ENCODE results near the gene UBE2QL1. TPM values are rescaled to one million over a fixed set of nuclear protein-coding genes. Genes with fewer than 3 reads are reported as not detected.

The UBE2QL1 gene
- total RNA-seq, 1 experiment from 2014 or later: 0.11 TPM

GRCh38 chr5:6430418-6431028 lies 18.1 kb upstream of the UBE2QL1 start:
- Mint-ChIP-seq H3K27ac (no peak overlapping the region), H3K4me1 (peaks cover 0 to 2% of the 10 kb centered on the region in 2 experiments; a peak in 1 of 4 replicates), H3K36me3 (ENCODE audit: insufficient read depth in 1 of 3, low read depth in 3 of 3) (no peaks in the 10 kb centered on the region; a peak in 2 of 7 replicates), H3K9me3 (peaks cover 10 to 11% of the 10 kb centered on the region in 2 experiments), H3K4me3 (no peak overlapping the region), H3K27me3 (ENCODE audit: low read depth) (peaks cover 50% of the 10 kb centered on the region)
- Histone ChIP-seq H2BK5ac (ENCODE audit: insufficient read length, low read length) (no peak overlapping the region), H3K14ac (ENCODE audit: insufficient read depth, low read length) (no peak overlapping the region), H3K9me3 (ENCODE audit: control insufficient read depth, low read depth, low read length) (no peaks in the 10 kb centered on the region), H3K4me2 (ENCODE audit: insufficient read depth, insufficient read length, low read length) (no peak overlapping the region), H3K27ac (ENCODE audit: insufficient read length, low read depth, low read length) (no peak overlapping the region), H2AFZ (ENCODE audit: low read length) (no peak overlapping the region), H3T11ph (ENCODE audit: low read length) (no peak overlapping the region), H3K4me1 (ENCODE audit: insufficient read depth, low read length) (no peaks in the 10 kb centered on the region), H2BK20ac (ENCODE audit: low read depth, low read length, poor library complexity, severe bottlenecking) (no peak overlapping the region), H3K56ac (ENCODE audit: insufficient read length, low read depth, low read length) (no peak overlapping the region), H4K20me1 (ENCODE audit: control insufficient read depth, insufficient read depth, insufficient read length) (no peaks in the 10 kb centered on the region), H3K23ac (ENCODE audit: insufficient read length, low read depth, low read length) (no peak overlapping the region), H4K91ac (ENCODE audit: insufficient read length, low read depth, low read length) (no peak overlapping the region), H3K4ac (ENCODE audit: low read depth, low read length) (no peak overlapping the region), H2AK5ac (ENCODE audit: insufficient read length, low read length) (no peak overlapping the region), H3K23me2 (ENCODE audit: insufficient read length, low read depth, low read length, poor library complexity, severe bottlenecking) (no peaks in the 10 kb centered on the region), H3K18ac (ENCODE audit: insufficient read length, low read depth, low read length) (no peak overlapping the region), H3K27me3 (ENCODE audit: insufficient read depth, low read length) (no peaks in the 10 kb centered on the region), H4K8ac (replicated peaks; ENCODE audit: insufficient read length, low read depth, low read length) (no peak overlapping the region), H2BK15ac (ENCODE audit: low read depth, low read length) (peak overlapping the region; percentile 96; the same call in 1 of the 2 replicates), H3K9ac (ENCODE audit: extremely low read depth, insufficient read length, low read length) (no peak overlapping the region), H3K79me2 (ENCODE audit: insufficient read depth, low read length) (no peaks in the 10 kb centered on the region), H2BK12ac (ENCODE audit: insufficient read length, low read depth, low read length) (no peak overlapping the region), H3K79me1 (ENCODE audit: insufficient read depth, low read depth, low read length, poor library complexity, severe bottlenecking) (no peaks in the 10 kb centered on the region), H2BK120ac (ENCODE audit: low read depth, low read length, poor library complexity, severe bottlenecking) (no peak overlapping the region), H4K5ac (ENCODE audit: insufficient read length, low read depth, low read length) (no peak overlapping the region)
- no peak for DNase-seq
- no peak for TF ChIP-seq CTCF (conservative IDR thresholded peaks at IDR 0.05)
- no CpG with 5 or more reads among the region's 10 CpGs for WGBS (ENCODE audit: extremely low coverage, insufficient read length, low lambda C conversion rate)
